Osteoblast (primary cell): ENCODE results near the gene ADAMTS17. TPM values are rescaled to one million over a fixed set of nuclear protein-coding genes. Genes with fewer than 3 reads are reported as not detected.

Source experiments
- DNase-seq: peaks from one replicate; pipeline ENCODE4 v3.0.0; 2011; ENCODE audit warnings: low spot score, mixed read lengths; ENCODE audit not compliant: insufficient read length; ENCODE audit errors: missing footprints
- H2AFZ ChIP-seq: 2 replicates; pipeline ENCODE4 v1.6.0; 2011; ENCODE audit warnings: mild to moderate bottlenecking, low read length
- H3K27ac ChIP-seq: 2 replicates; pipeline ENCODE4 v1.5.1; 2011; ENCODE audit warnings: mild to moderate bottlenecking, low read depth, low read length, moderate library complexity
- H3K27me3 ChIP-seq: 2 replicates; pipeline ENCODE4 v1.6.0; 2012; ENCODE audit warnings: mild to moderate bottlenecking, control low read depth, inconsistent platforms, low read length, moderate library complexity; ENCODE audit not compliant: insufficient read depth
- H3K36me3 ChIP-seq: 2 replicates; pipeline ENCODE4 v1.5.1; 2011; ENCODE audit warnings: mild to moderate bottlenecking, low read length, control low read depth, moderate library complexity; ENCODE audit not compliant: insufficient read depth
- H3K4me1 ChIP-seq: 2 replicates; pipeline ENCODE4 v1.5.1; 2011; ENCODE audit warnings: mild to moderate bottlenecking, low read length, control low read depth, moderate library complexity; ENCODE audit not compliant: insufficient read depth
- H3K4me2 ChIP-seq: 2 replicates; pipeline ENCODE4 v1.6.0; 2011; ENCODE audit warnings: mild to moderate bottlenecking, low read length; ENCODE audit not compliant: insufficient read depth
- H3K4me3 ChIP-seq: fragments of 200-600 bp; sonication (generic); 3 replicates; pipeline ENCODE4 v1.5.1; 2012; ENCODE audit warnings: mild to moderate bottlenecking, low read length, inconsistent platforms; ENCODE audit not compliant: insufficient read depth
- H3K79me2 ChIP-seq: 2 replicates; pipeline ENCODE4 v1.6.0; 2012; ENCODE audit warnings: mild to moderate bottlenecking, low read length, control low read depth, inconsistent platforms; ENCODE audit not compliant: insufficient read depth
- H3K9me3 ChIP-seq: 2 replicates; pipeline ENCODE4 v1.5.1; 2011; ENCODE audit warnings: low read depth, low read length, control low read depth
- H4K20me1 ChIP-seq: 2 replicates; pipeline ENCODE4 v1.6.0; 2012; ENCODE audit warnings: mild to moderate bottlenecking, low read length, control low read depth; ENCODE audit not compliant: insufficient read depth
- total RNA-seq: library from RNA; depleted of rRNA; stranded (reverse); fragments of >200 nt; gene quantifications from 2 replicates; pipeline ENCODE4 v1.2.3, GENCODE V29; 2012
- TF ChIP-seq, protein P1 (sequence below): IDR thresholded peaks from 2 replicates; pipeline ENCODE4 v1.5.1; 2011; ENCODE audit warnings: mild to moderate bottlenecking, low read depth, low read length, moderate library complexity; ENCODE audit errors: extremely low read depth

Gene ADAMTS17
- total RNA-seq, 1 donor: under 0.01 TPM

DNA sequence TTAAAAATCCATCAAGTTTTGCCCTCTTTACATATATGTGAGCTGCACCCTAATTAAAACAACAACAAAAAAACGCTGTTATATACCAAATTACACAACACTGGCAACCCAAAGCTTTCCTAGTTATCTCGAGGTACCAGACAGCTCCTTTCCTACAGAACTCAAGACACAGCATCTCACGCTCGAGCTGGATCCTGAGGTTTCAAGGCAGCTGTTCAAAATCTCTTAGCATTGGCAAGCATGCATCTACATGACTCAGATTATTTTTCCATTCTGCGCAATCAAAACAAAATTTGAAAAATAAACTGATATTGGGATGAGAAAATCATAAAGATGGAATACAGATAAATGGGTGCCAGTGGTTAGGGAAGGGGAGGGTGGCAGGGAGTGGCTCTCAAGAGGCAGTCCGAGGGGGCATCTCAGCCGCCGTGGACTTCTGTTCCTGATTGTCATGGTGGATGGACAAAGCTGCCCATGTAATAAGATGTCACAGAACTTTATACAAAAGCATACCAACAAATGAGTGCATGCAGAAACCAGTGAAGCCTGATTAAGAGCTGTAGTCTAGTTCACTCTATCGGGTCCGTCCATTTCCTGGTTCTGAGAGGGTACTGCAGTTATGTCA lies 91.5 kb downstream of the ADAMTS17 start:
- Histone ChIP-seq H3K27me3 (no peaks in the 10 kb centered on the region), H3K27ac (no peak overlapping the region), H3K4me2 (no peak overlapping the region), H3K4me3 (no peak overlapping the region), H2AFZ (no peak overlapping the region), H3K36me3 (no peaks in the 10 kb centered on the region), H3K9me3 (no peaks in the 10 kb centered on the region), H4K20me1 (no peaks in the 10 kb centered on the region), H3K79me2 (no peaks in the 10 kb centered on the region), H3K4me1 (no peaks in the 10 kb centered on the region)
- TF ChIP-seq, protein P1, sequence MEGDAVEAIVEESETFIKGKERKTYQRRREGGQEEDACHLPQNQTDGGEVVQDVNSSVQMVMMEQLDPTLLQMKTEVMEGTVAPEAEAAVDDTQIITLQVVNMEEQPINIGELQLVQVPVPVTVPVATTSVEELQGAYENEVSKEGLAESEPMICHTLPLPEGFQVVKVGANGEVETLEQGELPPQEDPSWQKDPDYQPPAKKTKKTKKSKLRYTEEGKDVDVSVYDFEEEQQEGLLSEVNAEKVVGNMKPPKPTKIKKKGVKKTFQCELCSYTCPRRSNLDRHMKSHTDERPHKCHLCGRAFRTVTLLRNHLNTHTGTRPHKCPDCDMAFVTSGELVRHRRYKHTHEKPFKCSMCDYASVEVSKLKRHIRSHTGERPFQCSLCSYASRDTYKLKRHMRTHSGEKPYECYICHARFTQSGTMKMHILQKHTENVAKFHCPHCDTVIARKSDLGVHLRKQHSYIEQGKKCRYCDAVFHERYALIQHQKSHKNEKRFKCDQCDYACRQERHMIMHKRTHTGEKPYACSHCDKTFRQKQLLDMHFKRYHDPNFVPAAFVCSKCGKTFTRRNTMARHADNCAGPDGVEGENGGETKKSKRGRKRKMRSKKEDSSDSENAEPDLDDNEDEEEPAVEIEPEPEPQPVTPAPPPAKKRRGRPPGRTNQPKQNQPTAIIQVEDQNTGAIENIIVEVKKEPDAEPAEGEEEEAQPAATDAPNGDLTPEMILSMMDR: no peak
- no peak for DNase-seq

DNA sequence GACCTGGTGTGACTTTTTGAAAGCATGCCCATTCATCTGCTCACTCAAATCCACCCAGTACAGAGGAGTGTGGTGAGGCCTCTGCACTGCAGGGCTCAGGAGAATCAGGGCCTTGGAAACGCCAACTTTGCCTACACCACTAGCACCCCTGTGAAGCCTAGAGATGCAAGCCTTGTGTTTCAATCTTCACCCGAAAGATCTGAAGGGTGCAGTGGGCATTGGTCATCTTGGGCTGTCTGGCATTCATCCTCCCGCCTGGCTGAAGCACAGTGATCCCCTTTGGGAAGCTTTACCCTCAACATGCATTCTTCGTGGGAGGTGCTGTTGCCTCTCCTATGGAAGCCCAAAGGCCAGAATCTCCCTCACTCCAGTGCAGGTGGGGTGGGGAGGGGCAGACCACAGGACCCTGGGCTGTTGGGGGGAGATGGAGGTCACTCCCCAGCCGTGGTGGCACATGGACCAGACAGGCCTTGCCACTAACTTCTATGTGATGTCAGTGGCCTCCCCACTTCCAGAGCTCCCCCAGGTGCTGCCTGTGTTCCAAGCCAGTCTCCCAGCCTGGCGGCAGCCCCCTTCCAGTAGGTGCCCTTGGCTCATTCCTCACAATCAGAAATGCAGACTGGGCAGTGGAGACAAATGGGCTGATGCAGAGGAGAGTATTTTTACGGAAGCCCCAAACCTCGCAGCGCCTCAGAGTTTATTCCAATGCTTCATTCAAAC lies 92.5 kb downstream of the ADAMTS17 start:
- peak; percentile 58 for DNase-seq
- no peak overlapping the region for H2AFZ ChIP-seq
- no peaks in the 10 kb centered on the region for H4K20me1 ChIP-seq
- H3K4me2 ChIP-seq: no peak overlapping the region
- H3K27me3 ChIP-seq: no peaks in the 10 kb centered on the region
- no peaks in the 10 kb centered on the region for H3K36me3 ChIP-seq
- no peaks in the 10 kb centered on the region for H3K4me1 ChIP-seq
- H3K27ac ChIP-seq: no peak overlapping the region
- TF ChIP-seq, protein P1: no peak
- H3K79me2 ChIP-seq: no peaks in the 10 kb centered on the region
- no peak overlapping the region for H3K4me3 ChIP-seq
- no peaks in the 10 kb centered on the region for H3K9me3 ChIP-seq

DNA sequence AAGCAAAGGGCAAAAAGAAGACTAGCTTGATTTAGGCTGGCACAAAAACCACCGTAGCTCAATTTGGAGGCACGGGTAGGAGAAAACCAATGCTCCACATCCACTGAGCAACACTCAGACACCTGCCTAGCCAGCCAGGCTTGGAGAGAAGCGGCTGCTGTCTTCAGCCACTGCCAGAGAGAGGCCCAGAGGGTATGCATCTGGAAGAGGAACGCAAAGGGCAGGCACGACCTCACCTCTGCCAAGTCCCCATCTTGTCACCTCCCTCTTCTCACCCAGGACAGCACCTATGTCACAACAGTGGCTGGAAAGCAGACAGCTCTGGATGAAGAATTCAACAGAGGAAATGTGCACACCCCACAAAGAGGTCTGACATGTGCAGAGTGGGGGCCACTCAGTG lies 93.5 kb downstream of the ADAMTS17 start:
- TF ChIP-seq, protein P1: no peak
- H3K79me2 ChIP-seq: no peaks in the 10 kb centered on the region
- H3K36me3 ChIP-seq: no peaks in the 10 kb centered on the region
- H3K27me3 ChIP-seq: no peaks in the 10 kb centered on the region
- no peak overlapping the region for H2AFZ ChIP-seq
- H4K20me1 ChIP-seq: no peaks in the 10 kb centered on the region
- no peaks in the 10 kb centered on the region for H3K9me3 ChIP-seq
- no peak overlapping the region for H3K27ac ChIP-seq
- H3K4me1 ChIP-seq: no peaks in the 10 kb centered on the region
- no peak for DNase-seq
- no peak overlapping the region for H3K4me2 ChIP-seq
- H3K4me3 ChIP-seq: no peak overlapping the region
